Measurements from ENCODE around the gene HEATR5A.

HEATR5A gene

GRCh38 chr14:31461545-31461944, 41.2 kb upstream of the HEATR5A start:
- H4K20me1 ChIP-seq (ENCODE audit: insufficient read depth, low read length): no peaks in the 10 kb centered on the region
- H3K4me2 ChIP-seq (ENCODE audit: low read length): no peak overlapping the region
- no peak overlapping the region for H3K9ac ChIP-seq (ENCODE audit: low read length)
- H3K4me1 ChIP-seq (ENCODE audit: low read length): peaks cover 10% of the 10 kb centered on the region
- H3K9me3 ChIP-seq (ENCODE audit: insufficient read depth, low read length): no peaks in the 10 kb centered on the region
- peaks cover 6% of the 10 kb centered on the region for H3K79me2 ChIP-seq (ENCODE audit: low read length)
- H3K36me3 ChIP-seq (replicated peaks; ENCODE audit: low read depth, low read length): no peaks in the 10 kb centered on the region
- no peaks in the 10 kb centered on the region for H3K27me3 ChIP-seq (ENCODE audit: low read depth, low read length)
- TF ChIP-seq EZH2phosphoT487 (IDR thresholded peaks at IDR 0.05; ENCODE audit: low read depth): no peak
- TF ChIP-seq, protein P1, sequence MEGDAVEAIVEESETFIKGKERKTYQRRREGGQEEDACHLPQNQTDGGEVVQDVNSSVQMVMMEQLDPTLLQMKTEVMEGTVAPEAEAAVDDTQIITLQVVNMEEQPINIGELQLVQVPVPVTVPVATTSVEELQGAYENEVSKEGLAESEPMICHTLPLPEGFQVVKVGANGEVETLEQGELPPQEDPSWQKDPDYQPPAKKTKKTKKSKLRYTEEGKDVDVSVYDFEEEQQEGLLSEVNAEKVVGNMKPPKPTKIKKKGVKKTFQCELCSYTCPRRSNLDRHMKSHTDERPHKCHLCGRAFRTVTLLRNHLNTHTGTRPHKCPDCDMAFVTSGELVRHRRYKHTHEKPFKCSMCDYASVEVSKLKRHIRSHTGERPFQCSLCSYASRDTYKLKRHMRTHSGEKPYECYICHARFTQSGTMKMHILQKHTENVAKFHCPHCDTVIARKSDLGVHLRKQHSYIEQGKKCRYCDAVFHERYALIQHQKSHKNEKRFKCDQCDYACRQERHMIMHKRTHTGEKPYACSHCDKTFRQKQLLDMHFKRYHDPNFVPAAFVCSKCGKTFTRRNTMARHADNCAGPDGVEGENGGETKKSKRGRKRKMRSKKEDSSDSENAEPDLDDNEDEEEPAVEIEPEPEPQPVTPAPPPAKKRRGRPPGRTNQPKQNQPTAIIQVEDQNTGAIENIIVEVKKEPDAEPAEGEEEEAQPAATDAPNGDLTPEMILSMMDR (IDR thresholded peaks at IDR 0.05; ENCODE audit: low read depth, low read length): no peak
- H3K27ac ChIP-seq (ENCODE audit: low read length): no peak overlapping the region
- peak overlapping the region; percentile 52; the same call in 1 of the 2 replicates for H2AFZ ChIP-seq (ENCODE audit: low read depth, low read length)
- H3K4me3 ChIP-seq (ENCODE audit: low read length): no peak overlapping the region

- Histone ChIP-seq H3K4me1 (ENCODE audit: low read length) (peaks cover 10% of the 10 kb centered on the region), H2AFZ (ENCODE audit: low read depth, low read length) (peak overlapping the region; percentile 88), H3K36me3 (replicated peaks; ENCODE audit: low read depth, low read length) (no peaks in the 10 kb centered on the region), H3K9ac (ENCODE audit: low read length) (peak overlapping the region; percentile 72), H3K27ac (ENCODE audit: low read length) (peak overlapping the region; percentile 8; the same call in 1 of the 2 replicates), H4K20me1 (ENCODE audit: insufficient read depth, low read length) (no peaks in the 10 kb centered on the region), H3K79me2 (ENCODE audit: low read length) (peaks cover 25% of the 10 kb centered on the region), H3K4me3 (ENCODE audit: low read length) (peak overlapping the region; percentile 91), H3K4me2 (ENCODE audit: low read length) (peak overlapping the region; percentile 71), H3K9me3 (ENCODE audit: insufficient read depth, low read length) (no peaks in the 10 kb centered on the region), H3K27me3 (ENCODE audit: low read depth, low read length) (no peaks in the 10 kb centered on the region)
- TF ChIP-seq, protein P1 (IDR thresholded peaks at IDR 0.05; ENCODE audit: low read depth, low read length): no peak
- TF ChIP-seq EZH2phosphoT487 (IDR thresholded peaks at IDR 0.05; ENCODE audit: low read depth): no peak
These were observed 37.6 kb upstream of the HEATR5A start for GRCh38 chr14:31457665-31458659.

GRCh38 chr14:31456841-31457664, 36.7 kb upstream of the HEATR5A start, which contains the start of gene DTD2:
DTD2 (minus strand) TSS chr14:31457506; CDS start chr14:31457393, 113 bp downstream.
- H3K79me2 ChIP-seq (ENCODE audit: low read length): peaks cover 25% of the 10 kb centered on the region
- H3K4me2 ChIP-seq (ENCODE audit: low read length): peak within 1 kb of the TSS; percentile 88
- peak within 1 kb of the TSS; percentile 91 for H3K4me3 ChIP-seq (ENCODE audit: low read length)
- TF ChIP-seq EZH2phosphoT487 (IDR thresholded peaks at IDR 0.05; ENCODE audit: low read depth): no peak
- TF ChIP-seq, protein P1 (IDR thresholded peaks at IDR 0.05; ENCODE audit: low read depth, low read length): peak; percentile 53
- no peaks in the 10 kb centered on the region for H3K9me3 ChIP-seq (ENCODE audit: insufficient read depth, low read length)
- no peaks in the 10 kb centered on the region for H4K20me1 ChIP-seq (ENCODE audit: insufficient read depth, low read length)
- peak within 1 kb of the TSS; percentile 88 for H2AFZ ChIP-seq (ENCODE audit: low read depth, low read length)
- peaks cover 4% of the 10 kb centered on the region for H3K36me3 ChIP-seq (replicated peaks; ENCODE audit: low read depth, low read length)
- H3K4me1 ChIP-seq (ENCODE audit: low read length): peaks cover 10% of the 10 kb centered on the region
- H3K27ac ChIP-seq (ENCODE audit: low read length): peak within 1 kb of the TSS; percentile 56
- H3K27me3 ChIP-seq (ENCODE audit: low read depth, low read length): no peaks in the 10 kb centered on the region
- H3K9ac ChIP-seq (ENCODE audit: low read length): peak within 1 kb of the TSS; percentile 82

Measured in OCI-LY3 (cell line).